Neural crest cell (in vitro differentiated cells): ENCODE results near the gene TNFSF9. TPM values are rescaled to one million over a fixed set of nuclear protein-coding genes. Genes with fewer than 3 reads are reported as not detected.
A peak's percentile ranks its signal among the peaks of the same experiment; 100 is the strongest.

ENCODE experiments used
- DNase-seq: peaks from one replicate; pipeline ENCODE4 v3.0.0; 2021; ENCODE audit warnings: low read depth, mixed read lengths, low spot score
- H3K27ac Mint-ChIP-seq: one replicate; pipeline ENCODE4 v1.8.0; 2021; ENCODE audit warnings: mild to moderate bottlenecking, mixed read lengths; ENCODE audit not compliant: unreplicated experiment
- H3K27me3 Mint-ChIP-seq: 2 replicates; pipeline ENCODE4 v1.8.0; 2021; ENCODE audit warnings: low read depth, mild to moderate bottlenecking, mixed read lengths
- H3K36me3 Mint-ChIP-seq: 2 replicates; pipeline ENCODE4 v1.8.0; 2021; ENCODE audit warnings: low read depth, mild to moderate bottlenecking, mixed read lengths
- H3K4me1 Mint-ChIP-seq: 2 replicates; pipeline ENCODE4 v1.8.0; 2021; ENCODE audit warnings: mixed read lengths
- H3K4me3 Mint-ChIP-seq: one replicate; pipeline ENCODE4 v1.8.0; 2021; ENCODE audit warnings: mild to moderate bottlenecking, mixed read lengths
- H3K9me3 Mint-ChIP-seq: 2 replicates; pipeline ENCODE4 v1.8.0; 2021; ENCODE audit warnings: mixed read lengths
- total RNA-seq: library from RNA; stranded (reverse); gene quantifications from 2 replicates; pipeline ENCODE4 v1.2.1, GENCODE V29; 2021
- TF ChIP-seq, protein P1 (sequence below): fragments of 200-600 bp; sonication (generic); conservative IDR thresholded peaks from 2 replicates; pipeline ENCODE4 v1.5.0; 2021; ENCODE audit warnings: antibody characterized with exemption, mild to moderate bottlenecking

The TNFSF9 gene
- total RNA-seq, 1 donor from 2014 or later: 1.4 TPM

DNA sequence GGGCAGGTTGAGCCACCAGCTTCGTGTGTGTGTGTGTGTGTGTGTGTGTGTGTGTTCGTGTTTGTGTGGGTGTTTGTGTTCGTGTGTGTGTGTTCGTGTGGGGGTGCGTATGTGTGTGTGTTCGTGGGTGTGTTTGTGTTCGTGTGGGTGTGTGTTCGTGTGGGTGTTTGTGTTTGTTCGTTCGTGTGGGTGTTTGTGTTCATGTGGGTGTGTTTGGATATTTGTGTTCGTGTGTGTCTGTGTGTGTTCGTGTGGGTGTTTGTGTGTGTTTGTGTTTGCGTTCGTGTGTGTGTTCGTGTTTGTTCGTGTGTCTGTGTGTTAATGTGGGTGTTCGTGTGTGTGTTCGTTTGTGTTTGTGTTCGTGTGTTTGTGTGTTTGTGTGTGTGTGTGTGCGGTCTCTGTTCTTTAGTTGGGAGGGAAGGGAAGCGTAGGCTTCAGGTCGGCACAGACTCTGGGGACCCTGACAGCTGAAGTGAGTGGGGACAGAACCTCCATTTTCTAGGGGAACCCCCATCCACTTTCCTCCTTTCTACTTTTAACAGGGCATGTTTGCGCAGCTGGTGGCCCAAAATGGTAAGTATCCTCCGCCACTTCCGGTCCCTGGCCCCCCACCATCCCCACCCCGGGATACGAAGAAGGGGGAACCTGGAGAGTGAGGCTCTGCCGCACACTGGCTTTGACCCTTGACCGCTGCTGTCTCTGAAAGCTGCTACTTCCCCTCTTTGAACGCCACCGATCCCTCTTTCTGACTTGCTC is 1.6 kb downstream of the TNFSF9 start:
- Mint-ChIP-seq H3K27ac (no peak overlapping the region), H3K9me3 (peaks cover 7% of the 10 kb centered on the region), H3K4me1 (peaks cover 39% of the 10 kb centered on the region), H3K27me3 (peaks cover 72% of the 10 kb centered on the region), H3K36me3 (peaks cover 7% of the 10 kb centered on the region), H3K4me3 (peak overlapping the region; percentile 78)
- TF ChIP-seq, protein P1, sequence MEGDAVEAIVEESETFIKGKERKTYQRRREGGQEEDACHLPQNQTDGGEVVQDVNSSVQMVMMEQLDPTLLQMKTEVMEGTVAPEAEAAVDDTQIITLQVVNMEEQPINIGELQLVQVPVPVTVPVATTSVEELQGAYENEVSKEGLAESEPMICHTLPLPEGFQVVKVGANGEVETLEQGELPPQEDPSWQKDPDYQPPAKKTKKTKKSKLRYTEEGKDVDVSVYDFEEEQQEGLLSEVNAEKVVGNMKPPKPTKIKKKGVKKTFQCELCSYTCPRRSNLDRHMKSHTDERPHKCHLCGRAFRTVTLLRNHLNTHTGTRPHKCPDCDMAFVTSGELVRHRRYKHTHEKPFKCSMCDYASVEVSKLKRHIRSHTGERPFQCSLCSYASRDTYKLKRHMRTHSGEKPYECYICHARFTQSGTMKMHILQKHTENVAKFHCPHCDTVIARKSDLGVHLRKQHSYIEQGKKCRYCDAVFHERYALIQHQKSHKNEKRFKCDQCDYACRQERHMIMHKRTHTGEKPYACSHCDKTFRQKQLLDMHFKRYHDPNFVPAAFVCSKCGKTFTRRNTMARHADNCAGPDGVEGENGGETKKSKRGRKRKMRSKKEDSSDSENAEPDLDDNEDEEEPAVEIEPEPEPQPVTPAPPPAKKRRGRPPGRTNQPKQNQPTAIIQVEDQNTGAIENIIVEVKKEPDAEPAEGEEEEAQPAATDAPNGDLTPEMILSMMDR: no peak
- DNase-seq: no peak

DNA sequence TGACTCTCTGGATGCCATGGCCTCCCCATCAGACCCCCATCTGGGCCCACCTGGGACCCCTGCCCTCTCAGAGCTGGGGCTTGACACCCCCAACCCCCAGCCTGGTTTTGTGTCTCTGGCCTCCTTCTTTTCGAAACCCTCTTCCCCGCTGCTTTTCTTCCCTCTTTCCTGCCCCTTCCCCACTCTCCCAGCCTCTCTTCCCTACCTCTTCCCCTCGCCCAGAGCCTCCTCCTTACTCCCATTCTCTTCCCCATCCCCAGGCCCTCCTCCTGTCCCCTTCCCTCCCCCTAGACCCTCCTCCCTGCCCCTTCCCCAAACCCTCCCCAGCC is 2.1 kb downstream of the TNFSF9 start:
- no peak overlapping the region for H3K27ac Mint-ChIP-seq
- peaks cover 7% of the 10 kb centered on the region for H3K36me3 Mint-ChIP-seq
- peaks cover 39% of the 10 kb centered on the region for H3K4me1 Mint-ChIP-seq
- H3K9me3 Mint-ChIP-seq: peaks cover 7% of the 10 kb centered on the region
- peaks cover 69% of the 10 kb centered on the region for H3K27me3 Mint-ChIP-seq
- DNase-seq: no peak
- H3K4me3 Mint-ChIP-seq: peak overlapping the region; percentile 78
- TF ChIP-seq, protein P1: no peak

DNA sequence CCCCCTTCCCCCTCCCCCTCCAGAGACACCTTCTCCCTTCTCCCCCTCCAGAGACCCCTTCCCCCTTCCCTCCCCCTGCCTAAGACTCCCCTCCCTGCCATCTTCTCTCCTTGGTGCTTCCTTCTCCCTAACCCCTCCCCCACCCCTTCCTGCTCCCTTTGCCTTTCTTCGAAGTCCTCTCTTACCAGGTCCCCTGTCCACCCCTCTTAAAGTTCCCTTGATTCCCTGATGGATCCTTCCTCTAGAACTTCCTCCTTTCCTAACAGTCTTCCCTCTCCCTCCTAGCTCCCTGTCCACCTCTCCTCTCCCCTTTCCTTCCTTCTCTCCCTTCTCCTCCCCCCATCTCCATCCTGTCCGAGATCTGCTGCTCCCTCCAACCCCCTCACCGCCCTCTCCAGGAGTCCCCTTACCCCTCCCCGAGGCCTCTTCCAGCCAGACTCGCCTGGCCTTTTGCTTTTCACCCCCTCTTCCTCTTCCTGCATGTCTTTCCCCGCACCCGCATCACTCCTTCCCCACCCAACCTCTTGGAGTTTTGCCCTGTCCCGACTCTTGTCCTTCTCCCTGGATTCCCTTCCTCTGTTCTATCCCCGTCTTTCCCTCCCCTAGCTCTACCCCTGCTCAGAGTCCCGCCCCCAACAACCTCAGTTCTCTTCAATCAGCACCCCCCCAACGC is 3.1 kb downstream of the TNFSF9 start:
- H3K36me3 Mint-ChIP-seq: peaks cover 7% of the 10 kb centered on the region
- H3K4me3 Mint-ChIP-seq: no peak overlapping the region
- no peak for DNase-seq
- TF ChIP-seq, protein P1: no peak
- no peak overlapping the region for H3K27ac Mint-ChIP-seq
- H3K4me1 Mint-ChIP-seq: peaks cover 39% of the 10 kb centered on the region
- peaks cover 7% of the 10 kb centered on the region for H3K9me3 Mint-ChIP-seq
- H3K27me3 Mint-ChIP-seq: peaks cover 66% of the 10 kb centered on the region

DNA sequence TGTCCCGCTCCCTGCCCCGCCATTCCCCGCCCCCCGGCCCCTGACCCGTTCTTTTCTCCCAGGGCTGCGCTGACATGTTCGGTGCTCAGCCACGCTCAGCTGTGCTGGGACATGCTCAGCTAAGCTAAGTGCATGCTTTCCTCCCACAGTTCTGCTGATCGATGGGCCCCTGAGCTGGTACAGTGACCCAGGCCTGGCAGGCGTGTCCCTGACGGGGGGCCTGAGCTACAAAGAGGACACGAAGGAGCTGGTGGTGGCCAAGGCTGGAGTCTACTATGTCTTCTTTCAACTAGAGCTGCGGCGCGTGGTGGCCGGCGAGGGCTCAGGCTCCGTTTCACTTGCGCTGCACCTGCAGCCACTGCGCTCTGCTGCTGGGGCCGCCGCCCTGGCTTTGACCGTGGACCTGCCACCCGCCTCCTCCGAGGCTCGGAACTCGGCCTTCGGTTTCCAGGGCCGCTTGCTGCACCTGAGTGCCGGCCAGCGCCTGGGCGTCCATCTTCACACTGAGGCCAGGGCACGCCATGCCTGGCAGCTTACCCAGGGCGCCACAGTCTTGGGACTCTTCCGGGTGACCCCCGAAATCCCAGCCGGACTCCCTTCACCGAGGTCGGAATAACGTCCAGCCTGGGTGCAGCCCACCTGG is 3.7 kb downstream of the TNFSF9 start:
- TF ChIP-seq, protein P1: no peak
- Mint-ChIP-seq H3K4me3 (peak overlapping the region; percentile 77), H3K27me3 (peaks cover 62% of the 10 kb centered on the region), H3K27ac (no peak overlapping the region), H3K4me1 (peaks cover 34% of the 10 kb centered on the region), H3K9me3 (peaks cover 3% of the 10 kb centered on the region), H3K36me3 (peaks cover 7% of the 10 kb centered on the region)
- DNase-seq: no peak

DNA sequence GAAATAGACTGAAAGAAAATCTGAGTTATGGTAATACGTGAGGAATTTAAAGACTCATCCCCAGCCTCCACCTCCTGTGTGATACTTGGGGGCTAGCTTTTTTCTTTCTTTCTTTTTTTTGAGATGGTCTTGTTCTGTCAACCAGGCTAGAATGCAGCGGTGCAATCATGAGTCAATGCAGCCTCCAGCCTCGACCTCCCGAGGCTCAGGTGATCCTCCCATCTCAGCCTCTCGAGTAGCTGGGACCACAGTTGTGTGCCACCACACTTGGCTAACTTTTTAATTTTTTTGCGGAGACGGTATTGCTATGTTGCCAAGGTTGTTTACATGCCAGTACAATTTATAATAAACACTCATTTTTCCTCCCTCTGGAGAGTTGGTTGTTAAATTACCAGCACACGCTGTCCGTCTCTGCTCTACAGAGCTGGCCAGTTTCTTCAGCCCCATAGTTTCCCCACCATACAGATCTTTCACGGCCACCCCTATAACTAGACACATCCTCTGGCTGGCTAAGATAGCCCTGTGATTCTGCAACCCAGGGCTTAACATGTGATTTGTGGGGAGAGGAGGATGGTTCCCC is 4.8 kb downstream of the TNFSF9 start:
- peaks cover 51% of the 10 kb centered on the region for H3K27me3 Mint-ChIP-seq
- TF ChIP-seq, protein P1: no peak
- H3K27ac Mint-ChIP-seq: no peak overlapping the region
- peaks cover 7% of the 10 kb centered on the region for H3K36me3 Mint-ChIP-seq
- DNase-seq: no peak
- peaks cover 23% of the 10 kb centered on the region for H3K4me1 Mint-ChIP-seq
- H3K4me3 Mint-ChIP-seq: peak overlapping the region; percentile 64
- H3K9me3 Mint-ChIP-seq: peaks cover 3% of the 10 kb centered on the region
